Stomach smooth muscle (tissue), 2 donors: ENCODE results near the gene NR6A1.

Source experiments
- H3K27ac ChIP-seq: one replicate; pipeline ENCODE4 v1.7.0; 2013; ENCODE audit warnings: mild to moderate bottlenecking, low read length, inconsistent platforms
- H3K27me3 ChIP-seq, 2 donors: one replicate each; pipeline ENCODE4 v1.7.0; 2013; ENCODE audit warnings: low read length in 2 of 2; ENCODE audit not compliant: insufficient read depth in 2 of 2, control insufficient read depth in 1 of 2
- H3K36me3 ChIP-seq, 2 donors: one replicate each; pipeline ENCODE4 v1.7.0; 2013; ENCODE audit warnings: low read length in 2 of 2; ENCODE audit not compliant: control insufficient read depth in 2 of 2, insufficient read depth in 2 of 2
- H3K4me1 ChIP-seq: one replicate; pipeline ENCODE4 v1.7.0; 2013; ENCODE audit warnings: low read length; ENCODE audit not compliant: control insufficient read depth, insufficient read depth
- H3K4me3 ChIP-seq, 2 donors: one replicate each; pipeline ENCODE4 v1.7.0; 2013; ENCODE audit warnings: low read length in 2 of 2
- H3K9ac ChIP-seq, 2 donors: one replicate each; pipeline ENCODE4 v1.7.0; 2013; ENCODE audit warnings: low read length in 2 of 2, mild to moderate bottlenecking in 1 of 2
- H3K9me3 ChIP-seq, 2 donors: one replicate each; pipeline ENCODE4 v1.7.0; 2013; ENCODE audit warnings: low read length in 2 of 2; ENCODE audit not compliant: control insufficient read depth in 2 of 2
- donor health status: healthy.
- donor health status: Pancreatic carcinoma.

The NR6A1 gene

GRCh38 chr9:124611106-124611505, 160.0 kb downstream of the NR6A1 start:
- no peak overlapping the region for H3K4me3 ChIP-seq
- no peaks in the 10 kb centered on the region for H3K27me3 ChIP-seq
- no peaks in the 10 kb centered on the region for H3K9me3 ChIP-seq
- H3K27ac ChIP-seq, result no peak overlapping the region
- H3K4me1 ChIP-seq, result no peaks in the 10 kb centered on the region
- H3K9ac ChIP-seq, result no peak overlapping the region
- H3K36me3 ChIP-seq, result no peaks in the 10 kb centered on the region

GRCh38 chr9:124606027-124606426, 165.1 kb downstream of the NR6A1 start:
- H3K27ac ChIP-seq, result no peak overlapping the region
- H3K36me3 ChIP-seq, result no peaks in the 10 kb centered on the region
- no peaks in the 10 kb centered on the region for H3K9me3 ChIP-seq
- no peak overlapping the region for H3K9ac ChIP-seq
- H3K4me3 ChIP-seq, result no peak overlapping the region
- no peaks in the 10 kb centered on the region for H3K27me3 ChIP-seq
- no peaks in the 10 kb centered on the region for H3K4me1 ChIP-seq

- no peaks in the 10 kb centered on the region for H3K9me3 ChIP-seq
- no peak overlapping the region for H3K27ac ChIP-seq
- no peak overlapping the region for H3K9ac ChIP-seq
- H3K4me3 ChIP-seq, result no peak overlapping the region
- H3K27me3 ChIP-seq, result no peaks in the 10 kb centered on the region
- H3K36me3 ChIP-seq, result no peaks in the 10 kb centered on the region
- no peaks in the 10 kb centered on the region for H3K4me1 ChIP-seq
Measured at GRCh38 chr9:124605258-124605657, 165.9 kb downstream of the NR6A1 start.

GRCh38 chr9:124602632-124603031, 168.5 kb downstream of the NR6A1 start:
- Histone ChIP-seq H3K36me3 (no peaks in the 10 kb centered on the region), H3K4me1 (no peaks in the 10 kb centered on the region), H3K4me3 (no peak overlapping the region), H3K9me3 (no peaks in the 10 kb centered on the region), H3K9ac (no peak overlapping the region), H3K27ac (no peak overlapping the region), H3K27me3 (no peaks in the 10 kb centered on the region)

- Histone ChIP-seq H3K9me3 (no peaks in the 10 kb centered on the region), H3K27me3 (no peaks in the 10 kb centered on the region), H3K4me3 (no peak overlapping the region), H3K4me1 (no peaks in the 10 kb centered on the region), H3K9ac (no peak overlapping the region), H3K36me3 (no peaks in the 10 kb centered on the region), H3K27ac (no peak overlapping the region)
Measured at GRCh38 chr9:124602204-124602603, 168.9 kb downstream of the NR6A1 start.

- Histone ChIP-seq H3K9ac (no peak overlapping the region), H3K27me3 (no peaks in the 10 kb centered on the region), H3K27ac (no peak overlapping the region), H3K9me3 (no peaks in the 10 kb centered on the region), H3K4me3 (no peak overlapping the region), H3K4me1 (no peaks in the 10 kb centered on the region), H3K36me3 (no peaks in the 10 kb centered on the region)
Measured at GRCh38 chr9:124600407-124600806, 170.7 kb downstream of the NR6A1 start.

GRCh38 chr9:124599121-124599795, 171.9 kb downstream of the NR6A1 start:
- no peaks in the 10 kb centered on the region for H3K27me3 ChIP-seq
- H3K9ac ChIP-seq, result no peak overlapping the region
- no peaks in the 10 kb centered on the region for H3K36me3 ChIP-seq
- no peak overlapping the region for H3K27ac ChIP-seq
- H3K4me3 ChIP-seq, result no peak overlapping the region
- H3K9me3 ChIP-seq, result no peaks in the 10 kb centered on the region
- peaks cover 5% of the 10 kb centered on the region for H3K4me1 ChIP-seq

- Histone ChIP-seq H3K4me1 (peaks cover 5% of the 10 kb centered on the region), H3K27me3 (no peaks in the 10 kb centered on the region), H3K4me3 (no peak overlapping the region), H3K27ac (no peak overlapping the region), H3K36me3 (no peaks in the 10 kb centered on the region), H3K9ac (no peak overlapping the region), H3K9me3 (no peaks in the 10 kb centered on the region)
Measured at GRCh38 chr9:124598048-124598447, 173.1 kb downstream of the NR6A1 start.

- H3K36me3 ChIP-seq, result no peaks in the 10 kb centered on the region
- H3K4me3 ChIP-seq, result no peak overlapping the region
- H3K9me3 ChIP-seq, result no peaks in the 10 kb centered on the region
- no peak overlapping the region for H3K9ac ChIP-seq
- peaks cover 5% of the 10 kb centered on the region for H3K4me1 ChIP-seq
- H3K27me3 ChIP-seq, result no peaks in the 10 kb centered on the region
- H3K27ac ChIP-seq, result no peak overlapping the region
Measured at GRCh38 chr9:124596172-124596839, 174.8 kb downstream of the NR6A1 start.

- H3K4me3 ChIP-seq, result no peak overlapping the region
- H3K9me3 ChIP-seq, result no peaks in the 10 kb centered on the region
- H3K9ac ChIP-seq, result no peak overlapping the region
- H3K27ac ChIP-seq, result no peak overlapping the region
- no peaks in the 10 kb centered on the region for H3K27me3 ChIP-seq
- H3K4me1 ChIP-seq, result peaks cover 5% of the 10 kb centered on the region
- H3K36me3 ChIP-seq, result no peaks in the 10 kb centered on the region
Measured at GRCh38 chr9:124595743-124596142, 175.4 kb downstream of the NR6A1 start.

GRCh38 chr9:124594673-124595072, 176.4 kb downstream of the NR6A1 start:
- Histone ChIP-seq H3K4me3 (peak overlapping the region in 1 of 2 donors; percentile 52), H3K27ac (no peak overlapping the region)

More at GRCh38 chr9:124594673-124595072, 176.4 kb downstream of the NR6A1 start:
- Histone ChIP-seq H3K36me3 (no peaks in the 10 kb centered on the region), H3K4me1 (peaks cover 5% of the 10 kb centered on the region), H3K9me3 (no peaks in the 10 kb centered on the region), H3K9ac (no peak overlapping the region), H3K27me3 (no peaks in the 10 kb centered on the region)
